Neural cell (in vitro differentiated cells): ENCODE results near the gene CERS5. TPM values are rescaled to one million over a fixed set of nuclear protein-coding genes. Genes with fewer than 3 reads are reported as not detected.

Experiments used
- H2AFZ ChIP-seq: fragments of 200-600, 300-800 bp; sonication (generic), shearing (Covaris generic); 2 replicates; pipeline ENCODE4 v1.6.0; 2014; ENCODE audit warnings: low read depth, mild to moderate bottlenecking, antibody characterized with exemption, low read length, moderate library complexity
- H3F3A ChIP-seq: fragments of 200-600 bp; shearing (Covaris generic); 2 replicates; pipeline ENCODE4 v1.6.1; 2016; ENCODE audit warnings: mild to moderate bottlenecking, moderate library complexity, mixed read lengths, antibody characterized with exemption, low read length; ENCODE audit not compliant: insufficient read depth, poor library complexity, severe bottlenecking
- H3K27ac ChIP-seq: fragments of 200-600, 300-800 bp; sonication (generic), shearing (Covaris generic); 2 replicates; pipeline ENCODE4 v1.5.1; 2014; ENCODE audit warnings: mild to moderate bottlenecking, low read length, moderate library complexity
- H3K27me3 ChIP-seq: fragments of 300-800, 200-600 bp; sonication (generic), shearing (Covaris generic); 2 replicates; pipeline ENCODE4 v1.6.0; 2014; ENCODE audit warnings: mild to moderate bottlenecking, low read depth, low read length, moderate library complexity; ENCODE audit not compliant: insufficient read depth
- H3K36me3 ChIP-seq: fragments of 300-800, 200-600 bp; sonication (generic), shearing (Covaris generic); 2 replicates; pipeline ENCODE4 v1.5.1; 2014; ENCODE audit warnings: mild to moderate bottlenecking, antibody characterized with exemption, low read length, moderate library complexity; ENCODE audit not compliant: insufficient read depth
- H3K4me2 ChIP-seq: fragments of 300-800, 200-600 bp; sonication (generic), shearing (Covaris generic); 2 replicates; pipeline ENCODE4 v1.6.0; 2014; ENCODE audit warnings: mild to moderate bottlenecking, low read length
- H3K4me3 ChIP-seq: fragments of 300-800, 200-600 bp; sonication (generic), shearing (Covaris generic); 2 replicates; pipeline ENCODE4 v1.5.1; 2014; ENCODE audit warnings: mild to moderate bottlenecking, low read length, moderate library complexity
- H3K79me2 ChIP-seq: fragments of 200-600 bp; shearing (Covaris generic); replicated peaks from 2 replicates; pipeline ENCODE4 v1.6.0; 2014; ENCODE audit warnings: mild to moderate bottlenecking, low read length, moderate library complexity; ENCODE audit not compliant: insufficient read depth
- H3K9ac ChIP-seq: fragments of 300-800, 200-600 bp; sonication (generic), shearing (Covaris generic); 2 replicates; pipeline ENCODE4 v1.6.1; 2016; ENCODE audit warnings: mild to moderate bottlenecking, low read length, mixed read lengths
- H3K9me2 ChIP-seq: fragments of 200-600 bp; shearing (Covaris generic); 2 replicates; pipeline ENCODE4 v1.6.1; 2016; ENCODE audit warnings: mild to moderate bottlenecking, low read length, mixed read lengths; ENCODE audit not compliant: insufficient read depth
- H3K9me3 ChIP-seq: fragments of 200-600, 300-800 bp; sonication (generic), shearing (Covaris generic); 2 replicates; pipeline ENCODE4 v1.6.1; 2016; ENCODE audit warnings: mild to moderate bottlenecking, mixed run types, low read length, moderate library complexity, mixed read lengths
- H4K20me1 ChIP-seq: fragments of 200-600 bp; shearing (Covaris generic); 2 replicates; pipeline ENCODE4 v1.6.1; 2016; ENCODE audit warnings: mild to moderate bottlenecking, mixed run types; ENCODE audit not compliant: insufficient read depth
- EP300 ChIP-seq: fragments of 450-650 bp; conservative IDR thresholded peaks from 2 replicates; pipeline ENCODE4 v1.6.1; 2014; ENCODE audit warnings: antibody characterized with exemption, mild to moderate bottlenecking, moderate library complexity; ENCODE audit not compliant: poor library complexity, severe bottlenecking
- EZH2 ChIP-seq: fragments of 200-600, 300-800 bp; shearing (Covaris generic), sonication (generic); IDR thresholded peaks from 2 replicates; pipeline ENCODE4 v1.6.1; 2014; ENCODE audit warnings: antibody characterized with exemption, low read length, borderline replicate concordance, mild to moderate bottlenecking; ENCODE audit not compliant: insufficient read depth, poor library complexity, severe bottlenecking
- MXI1 ChIP-seq: fragments of 450-650 bp; conservative IDR thresholded peaks from 2 replicates; pipeline ENCODE4 v1.6.1; 2014; ENCODE audit warnings: antibody characterized with exemption, mild to moderate bottlenecking; ENCODE audit not compliant: poor library complexity, severe bottlenecking
- POLR2AphosphoS5 ChIP-seq: IDR thresholded peaks from 2 replicates; pipeline ENCODE4 v1.6.1; 2012
- RAD21 ChIP-seq: fragments of 450-650 bp; conservative IDR thresholded peaks from 2 replicates; pipeline ENCODE4 v1.6.1; 2014; ENCODE audit warnings: antibody characterized with exemption, mild to moderate bottlenecking, moderate library complexity
- SMC3 ChIP-seq: fragments of 450-650 bp; conservative IDR thresholded peaks from 2 replicates; pipeline ENCODE4 v1.6.1; 2014; ENCODE audit warnings: antibody characterized with exemption, mild to moderate bottlenecking, moderate library complexity; ENCODE audit not compliant: poor library complexity
- TAF1 ChIP-seq: IDR thresholded peaks from 2 replicates; pipeline ENCODE4 v1.6.1; 2012; ENCODE audit warnings: low read depth
- polyA plus RNA-seq: library from polyadenylated mRNA; depleted of rRNA; stranded (reverse); fragments of >200 nt; gene quantifications from 2 replicates; pipeline ENCODE4 v1.2.3, GENCODE V29; 2014
- TF ChIP-seq, protein P1 (sequence below): fragments of 450-650 bp; IDR thresholded peaks from 2 replicates; pipeline ENCODE4 v1.5.1; 2014; ENCODE audit warnings: antibody characterized with exemption, mild to moderate bottlenecking, moderate library complexity; ENCODE audit not compliant: poor library complexity, severe bottlenecking
- TF ChIP-seq, protein P2 (sequence below): IDR thresholded peaks from 2 replicates; pipeline ENCODE4 v1.6.1; 2012; ENCODE audit warnings: borderline replicate concordance

The CERS5 gene
- polyA plus RNA-seq, 1 donor from 2014 or later = 470 TPM

DNA sequence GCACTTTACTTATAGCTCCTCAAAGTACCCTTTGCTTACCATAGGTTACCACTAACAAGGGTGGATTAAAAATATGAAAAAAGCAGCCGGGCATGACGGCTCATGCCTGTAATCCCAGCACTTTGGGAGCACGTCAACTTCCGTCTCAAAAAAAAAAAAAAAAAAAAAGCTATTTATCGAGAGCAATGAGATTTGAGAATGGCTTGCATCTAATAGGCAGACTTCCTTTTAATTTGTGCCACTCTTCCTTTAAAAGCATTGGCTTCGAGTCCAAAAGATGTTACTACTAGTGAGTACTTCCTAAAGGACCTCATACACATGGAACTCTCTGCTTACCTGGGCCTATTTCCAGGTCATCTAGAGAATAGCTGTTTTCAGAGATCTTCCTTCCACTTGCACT lies 38.5 kb upstream of the CERS5 start:
- H3K79me2 ChIP-seq = no peaks in the 10 kb centered on the region
- H2AFZ ChIP-seq = no peak overlapping the region
- H3K9ac ChIP-seq = no peak overlapping the region
- H3K36me3 ChIP-seq = no peaks in the 10 kb centered on the region
- no peaks in the 10 kb centered on the region for H3K9me3 ChIP-seq
- H3K27me3 ChIP-seq = no peaks in the 10 kb centered on the region
- H3K4me3 ChIP-seq = no peak overlapping the region
- H3K4me2 ChIP-seq = no peak overlapping the region
- no peaks in the 10 kb centered on the region for H4K20me1 ChIP-seq
- H3K27ac ChIP-seq = no peak overlapping the region
- H3K9me2 ChIP-seq = no peaks in the 10 kb centered on the region
- no peaks in the 10 kb centered on the region for H3F3A ChIP-seq
- TF ChIP-seq EP300 (no peak), POLR2AphosphoS5 (no peak), EZH2 (no peak)

DNA sequence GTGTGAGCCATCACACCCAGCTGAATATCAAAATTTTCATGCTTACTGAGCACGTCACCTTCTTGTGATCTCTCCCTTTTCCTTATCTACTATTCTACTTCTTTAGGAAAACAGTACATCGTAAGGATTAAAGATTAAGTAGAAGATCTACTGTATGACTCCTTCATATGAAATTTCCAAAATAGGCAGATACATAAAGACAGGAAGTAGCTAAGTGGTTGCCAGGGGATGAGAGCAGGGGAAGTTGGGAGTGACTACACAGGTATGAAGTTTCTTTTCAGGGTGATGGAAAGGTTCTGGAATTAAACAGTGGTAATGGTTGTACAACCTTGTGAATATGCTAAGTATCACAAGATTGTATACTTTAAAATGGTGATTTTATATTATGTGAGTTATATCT lies 36.5 kb upstream of the CERS5 start:
- TF ChIP-seq SMC3 (no peak), EP300 (no peak), TAF1 (no peak), RAD21 (no peak), EZH2 (no peak), MXI1 (no peak), POLR2AphosphoS5 (no peak)
- TF ChIP-seq, protein P1, sequence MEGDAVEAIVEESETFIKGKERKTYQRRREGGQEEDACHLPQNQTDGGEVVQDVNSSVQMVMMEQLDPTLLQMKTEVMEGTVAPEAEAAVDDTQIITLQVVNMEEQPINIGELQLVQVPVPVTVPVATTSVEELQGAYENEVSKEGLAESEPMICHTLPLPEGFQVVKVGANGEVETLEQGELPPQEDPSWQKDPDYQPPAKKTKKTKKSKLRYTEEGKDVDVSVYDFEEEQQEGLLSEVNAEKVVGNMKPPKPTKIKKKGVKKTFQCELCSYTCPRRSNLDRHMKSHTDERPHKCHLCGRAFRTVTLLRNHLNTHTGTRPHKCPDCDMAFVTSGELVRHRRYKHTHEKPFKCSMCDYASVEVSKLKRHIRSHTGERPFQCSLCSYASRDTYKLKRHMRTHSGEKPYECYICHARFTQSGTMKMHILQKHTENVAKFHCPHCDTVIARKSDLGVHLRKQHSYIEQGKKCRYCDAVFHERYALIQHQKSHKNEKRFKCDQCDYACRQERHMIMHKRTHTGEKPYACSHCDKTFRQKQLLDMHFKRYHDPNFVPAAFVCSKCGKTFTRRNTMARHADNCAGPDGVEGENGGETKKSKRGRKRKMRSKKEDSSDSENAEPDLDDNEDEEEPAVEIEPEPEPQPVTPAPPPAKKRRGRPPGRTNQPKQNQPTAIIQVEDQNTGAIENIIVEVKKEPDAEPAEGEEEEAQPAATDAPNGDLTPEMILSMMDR = no peak
- TF ChIP-seq, protein P2, sequence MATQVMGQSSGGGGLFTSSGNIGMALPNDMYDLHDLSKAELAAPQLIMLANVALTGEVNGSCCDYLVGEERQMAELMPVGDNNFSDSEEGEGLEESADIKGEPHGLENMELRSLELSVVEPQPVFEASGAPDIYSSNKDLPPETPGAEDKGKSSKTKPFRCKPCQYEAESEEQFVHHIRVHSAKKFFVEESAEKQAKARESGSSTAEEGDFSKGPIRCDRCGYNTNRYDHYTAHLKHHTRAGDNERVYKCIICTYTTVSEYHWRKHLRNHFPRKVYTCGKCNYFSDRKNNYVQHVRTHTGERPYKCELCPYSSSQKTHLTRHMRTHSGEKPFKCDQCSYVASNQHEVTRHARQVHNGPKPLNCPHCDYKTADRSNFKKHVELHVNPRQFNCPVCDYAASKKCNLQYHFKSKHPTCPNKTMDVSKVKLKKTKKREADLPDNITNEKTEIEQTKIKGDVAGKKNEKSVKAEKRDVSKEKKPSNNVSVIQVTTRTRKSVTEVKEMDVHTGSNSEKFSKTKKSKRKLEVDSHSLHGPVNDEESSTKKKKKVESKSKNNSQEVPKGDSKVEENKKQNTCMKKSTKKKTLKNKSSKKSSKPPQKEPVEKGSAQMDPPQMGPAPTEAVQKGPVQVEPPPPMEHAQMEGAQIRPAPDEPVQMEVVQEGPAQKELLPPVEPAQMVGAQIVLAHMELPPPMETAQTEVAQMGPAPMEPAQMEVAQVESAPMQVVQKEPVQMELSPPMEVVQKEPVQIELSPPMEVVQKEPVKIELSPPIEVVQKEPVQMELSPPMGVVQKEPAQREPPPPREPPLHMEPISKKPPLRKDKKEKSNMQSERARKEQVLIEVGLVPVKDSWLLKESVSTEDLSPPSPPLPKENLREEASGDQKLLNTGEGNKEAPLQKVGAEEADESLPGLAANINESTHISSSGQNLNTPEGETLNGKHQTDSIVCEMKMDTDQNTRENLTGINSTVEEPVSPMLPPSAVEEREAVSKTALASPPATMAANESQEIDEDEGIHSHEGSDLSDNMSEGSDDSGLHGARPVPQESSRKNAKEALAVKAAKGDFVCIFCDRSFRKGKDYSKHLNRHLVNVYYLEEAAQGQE = no peak
- no peak overlapping the region for H3K9ac ChIP-seq
- no peaks in the 10 kb centered on the region for H3F3A ChIP-seq
- no peak overlapping the region for H3K4me2 ChIP-seq
- no peaks in the 10 kb centered on the region for H3K9me3 ChIP-seq
- no peaks in the 10 kb centered on the region for H3K79me2 ChIP-seq
- H4K20me1 ChIP-seq = no peaks in the 10 kb centered on the region
- H3K27me3 ChIP-seq = no peaks in the 10 kb centered on the region
- H3K27ac ChIP-seq = no peak overlapping the region
- H2AFZ ChIP-seq = no peak overlapping the region
- H3K9me2 ChIP-seq = no peaks in the 10 kb centered on the region
- H3K4me3 ChIP-seq = no peak overlapping the region
- H3K36me3 ChIP-seq = no peaks in the 10 kb centered on the region

DNA sequence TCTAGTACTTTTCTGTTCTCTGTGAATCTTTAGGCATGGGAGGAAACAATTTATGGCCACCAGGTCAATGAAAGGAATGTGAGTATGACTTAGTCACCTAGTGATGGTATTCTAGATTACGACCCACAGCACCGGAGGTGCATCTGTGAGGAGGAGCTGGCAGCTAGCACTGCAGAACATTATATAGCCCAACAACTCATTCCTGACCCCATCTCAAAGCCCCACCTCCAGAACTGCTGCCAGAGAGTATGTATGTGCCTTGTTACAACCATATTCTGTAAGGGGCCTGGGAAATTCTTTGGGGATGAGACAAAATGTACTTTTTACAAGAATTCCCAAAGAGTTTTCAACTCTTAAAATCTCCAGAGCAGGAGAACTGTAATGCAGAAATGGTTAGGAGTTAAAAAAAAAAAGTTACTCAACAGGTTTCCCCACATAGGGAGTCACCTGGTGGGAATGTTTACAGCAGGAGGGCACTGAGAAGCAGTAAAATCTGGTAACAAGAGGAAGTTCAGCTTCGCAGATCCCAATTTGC lies 34.9 kb upstream of the CERS5 start:
- Histone ChIP-seq H3K79me2 (no peaks in the 10 kb centered on the region), H3K9me2 (no peaks in the 10 kb centered on the region), H3K9me3 (no peaks in the 10 kb centered on the region), H3K4me2 (no peak overlapping the region), H3K27ac (no peak overlapping the region), H3K36me3 (no peaks in the 10 kb centered on the region), H3F3A (no peaks in the 10 kb centered on the region), H3K4me3 (no peak overlapping the region), H2AFZ (no peak overlapping the region), H4K20me1 (no peaks in the 10 kb centered on the region), H3K9ac (no peak overlapping the region), H3K27me3 (no peaks in the 10 kb centered on the region)
- TF ChIP-seq, protein P2 = no peak
- TF ChIP-seq MXI1 (no peak), SMC3 (no peak), TAF1 (no peak), RAD21 (no peak), EZH2 (no peak), EP300 (no peak), POLR2AphosphoS5 (no peak)
- TF ChIP-seq, protein P1 = no peak
